RPMI8226 (cell line): Measurements from ENCODE around the gene FUT1.
"Not testable (repeated sequence)": the region's sequence is repeated elsewhere in the genome, so short reads cannot be mapped to it uniquely, and the experiment has no call there.

ENCODE experiments used
- DNase-seq: peaks from one replicate; pipeline ENCODE4 v3.0.0-alpha.2; 2015

FUT1 gene

DNA sequence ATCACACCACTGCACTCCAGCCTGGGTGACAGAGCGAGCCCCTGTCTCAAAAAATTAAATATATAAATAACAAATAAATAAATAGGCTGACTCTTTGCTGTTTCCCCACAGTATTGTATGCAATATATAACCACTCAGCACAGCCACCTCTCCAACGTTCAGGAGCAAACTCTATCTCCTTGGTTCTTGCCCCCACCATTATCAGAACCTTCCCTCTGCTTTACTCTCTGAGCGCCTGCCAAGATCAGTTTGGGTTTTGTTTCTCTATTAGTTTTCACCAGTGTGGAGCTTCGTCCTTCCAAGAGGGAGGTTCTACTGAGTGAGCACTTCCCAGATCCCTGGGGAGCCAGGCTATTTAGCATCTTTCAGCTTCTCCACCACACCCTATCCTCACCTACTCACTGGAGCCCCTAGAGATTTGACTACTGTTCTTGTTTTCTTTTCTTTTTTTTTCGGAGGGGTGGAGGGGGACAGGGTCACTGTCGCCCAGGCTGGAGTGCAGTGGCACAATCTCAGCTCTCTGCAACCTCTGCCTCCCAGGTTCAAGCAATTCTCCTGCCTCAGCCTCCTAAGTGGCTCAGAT, 15.8 kb upstream of the FUT1 start:
- DNase-seq = not testable (repeated sequence)

DNA sequence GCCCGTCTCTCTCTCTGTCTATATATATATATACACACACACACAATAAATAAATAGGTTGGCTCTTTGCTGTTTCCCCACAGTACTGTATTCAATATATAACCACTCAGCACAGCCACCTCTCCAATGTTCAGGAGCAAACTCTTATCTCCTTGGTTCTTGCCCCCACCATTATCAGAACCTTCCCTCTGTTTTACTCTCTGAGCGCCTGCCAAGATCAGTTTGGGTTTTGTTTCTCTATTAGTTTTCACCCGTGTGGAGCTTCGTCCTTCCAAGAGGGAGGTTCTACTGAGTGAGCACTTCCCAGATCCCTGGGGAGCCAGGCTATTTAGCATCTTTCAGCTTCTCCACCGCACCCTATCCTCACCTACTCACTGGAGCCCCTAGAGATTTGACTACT, 13.4 kb upstream of the FUT1 start:
- not testable (repeated sequence) for DNase-seq

GRCh38 chr19:48760504-48761205, 8.2 kb upstream of the FUT1 start:
- no peak for DNase-seq

- no peak for DNase-seq
Measured at GRCh38 chr19:48757741-48758144, 5.3 kb upstream of the FUT1 start.

DNA sequence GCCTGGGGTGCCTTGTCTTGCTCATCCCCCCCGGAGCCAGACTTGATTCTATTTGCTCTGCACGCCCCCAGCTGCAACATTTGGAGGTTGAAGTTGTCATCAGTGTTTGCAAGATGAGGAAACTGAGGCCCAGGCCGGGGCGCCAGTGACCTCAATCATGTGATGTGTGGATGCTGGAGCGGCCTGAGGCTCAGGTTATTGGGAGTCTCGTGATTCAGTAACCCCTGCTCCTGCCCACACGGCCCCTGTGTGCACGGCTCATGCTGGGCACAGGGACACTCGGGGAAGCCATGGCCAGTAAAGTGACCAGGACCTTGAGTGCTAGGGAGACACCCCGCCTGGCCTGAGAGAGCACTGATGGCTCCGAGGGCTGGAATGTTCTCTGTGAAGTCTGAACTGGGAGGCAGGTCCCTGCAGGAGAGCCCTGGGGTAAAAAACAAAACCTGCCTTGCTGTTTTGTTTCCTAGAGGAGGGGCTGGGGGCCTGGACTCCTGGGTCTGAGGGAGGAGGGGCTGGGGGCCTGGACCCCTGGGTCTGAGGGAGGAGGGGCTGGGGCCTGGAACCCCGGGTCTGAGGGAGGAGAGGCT, 4.7 kb upstream of the FUT1 start:
- no peak for DNase-seq

- DNase-seq = no peak
Measured at GRCh38 chr19:48756686-48757085, 4.2 kb upstream of the FUT1 start.

- no peak for DNase-seq
Measured at GRCh38 chr19:48756212-48756611, 3.8 kb upstream of the FUT1 start.

GRCh38 chr19:48755787-48756186, 3.3 kb upstream of the FUT1 start:
- DNase-seq = no peak

GRCh38 chr19:48755084-48755641, 2.7 kb upstream of the FUT1 start, which contains the start of gene FGF21:
FGF21 (plus strand) TSS chr19:48755524; CDS start chr19:48756237, 713 bp downstream.
- peak; percentile 29 for DNase-seq

GRCh38 chr19:48751845-48752495, 471 bp downstream of the FUT1 start:
- DNase-seq = peak; percentile 43

- DNase-seq = no peak
Measured at GRCh38 chr19:48750771-48751504, 1.5 kb downstream of the FUT1 start.

- no peak for DNase-seq
Measured at GRCh38 chr19:48750351-48750750, 2.1 kb downstream of the FUT1 start.

GRCh38 chr19:48749571-48750198, 2.8 kb downstream of the FUT1 start:
- no peak for DNase-seq

GRCh38 chr19:48746738-48747575, 5.5 kb downstream of the FUT1 start, which contains the start of gene IZUMO1:
IZUMO1 (minus strand) TSS chr19:48746909; CDS start chr19:48745859, 1,050 bp downstream.
- DNase-seq = peak; percentile 35

DNA sequence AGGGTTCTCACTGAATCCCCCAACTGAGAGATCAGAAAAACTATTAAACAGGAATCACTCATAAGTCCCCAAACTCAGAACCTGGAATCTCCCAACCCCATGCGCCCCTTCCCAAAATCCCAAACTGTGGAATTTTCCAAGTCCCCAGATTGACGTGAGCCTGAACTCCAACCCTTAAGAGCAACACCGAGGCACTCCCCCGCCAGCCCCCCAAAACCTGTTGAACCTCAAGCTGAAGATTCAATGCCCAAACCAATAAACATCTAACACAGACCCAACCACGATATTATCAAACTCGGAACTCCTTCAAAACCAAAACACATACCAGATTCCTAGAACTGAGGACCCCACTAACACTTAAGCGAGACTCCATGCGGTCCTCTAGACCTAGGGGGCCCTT, 6.3 kb downstream of the FUT1 start:
- DNase-seq = no peak

DNA sequence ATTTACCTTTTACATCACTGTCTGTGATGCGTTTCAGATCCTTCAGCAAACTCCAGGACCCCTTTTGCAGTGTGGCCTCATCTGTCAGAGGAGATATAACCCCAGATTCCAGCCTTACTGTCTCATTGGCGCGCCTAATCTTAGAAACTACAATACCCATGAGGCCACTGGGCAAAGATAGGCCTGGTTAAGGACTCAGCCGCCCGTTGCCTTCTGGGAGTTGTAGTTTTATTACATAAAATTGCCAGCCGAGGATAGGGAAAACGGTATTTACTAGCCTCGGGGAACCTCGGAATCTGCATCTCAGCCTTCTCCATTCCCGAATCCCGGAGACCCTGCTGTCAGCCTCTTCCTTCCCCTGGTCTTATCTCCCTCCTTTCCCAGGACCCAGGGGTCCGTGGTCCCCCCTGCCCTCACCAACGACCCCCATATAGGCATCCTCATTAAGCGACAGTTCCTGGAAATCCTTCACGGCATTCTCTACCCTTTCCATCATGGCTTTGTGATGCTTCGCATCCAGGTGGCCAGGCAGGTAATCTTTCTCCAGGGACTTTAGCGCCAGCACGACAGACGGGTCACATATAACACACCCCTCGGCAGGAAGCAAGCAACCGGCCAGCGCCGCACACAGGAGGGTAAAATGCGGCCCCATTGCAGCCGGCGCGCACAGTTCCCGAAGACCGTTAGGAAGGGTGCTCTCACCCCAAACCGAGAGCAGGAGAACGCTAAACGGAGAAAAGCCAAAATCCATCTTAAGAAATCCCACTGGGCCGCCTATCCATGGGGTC, 7.0 kb downstream of the FUT1 start:
- peak; percentile 65 for DNase-seq

DNA sequence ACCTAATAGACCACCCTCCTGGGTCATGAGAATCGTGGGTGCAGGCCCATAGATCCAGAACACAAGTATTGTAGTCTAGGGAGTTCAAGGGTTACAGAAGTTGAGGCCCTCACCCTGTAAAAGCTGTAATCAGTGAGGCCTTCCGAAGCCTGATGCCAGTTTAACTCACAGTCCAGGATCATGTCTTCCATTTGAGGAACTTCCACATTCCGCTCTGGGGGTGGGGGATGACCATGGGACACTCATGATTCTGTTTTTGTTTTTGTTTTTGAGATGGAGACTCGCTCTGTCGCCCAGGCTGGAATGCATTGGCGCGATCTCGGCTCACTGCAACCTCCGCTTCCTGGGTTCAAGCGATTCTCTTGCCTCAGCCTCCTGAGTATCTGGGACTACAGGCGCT, 10.3 kb downstream of the FUT1 start:
- DNase-seq = no peak

DNA sequence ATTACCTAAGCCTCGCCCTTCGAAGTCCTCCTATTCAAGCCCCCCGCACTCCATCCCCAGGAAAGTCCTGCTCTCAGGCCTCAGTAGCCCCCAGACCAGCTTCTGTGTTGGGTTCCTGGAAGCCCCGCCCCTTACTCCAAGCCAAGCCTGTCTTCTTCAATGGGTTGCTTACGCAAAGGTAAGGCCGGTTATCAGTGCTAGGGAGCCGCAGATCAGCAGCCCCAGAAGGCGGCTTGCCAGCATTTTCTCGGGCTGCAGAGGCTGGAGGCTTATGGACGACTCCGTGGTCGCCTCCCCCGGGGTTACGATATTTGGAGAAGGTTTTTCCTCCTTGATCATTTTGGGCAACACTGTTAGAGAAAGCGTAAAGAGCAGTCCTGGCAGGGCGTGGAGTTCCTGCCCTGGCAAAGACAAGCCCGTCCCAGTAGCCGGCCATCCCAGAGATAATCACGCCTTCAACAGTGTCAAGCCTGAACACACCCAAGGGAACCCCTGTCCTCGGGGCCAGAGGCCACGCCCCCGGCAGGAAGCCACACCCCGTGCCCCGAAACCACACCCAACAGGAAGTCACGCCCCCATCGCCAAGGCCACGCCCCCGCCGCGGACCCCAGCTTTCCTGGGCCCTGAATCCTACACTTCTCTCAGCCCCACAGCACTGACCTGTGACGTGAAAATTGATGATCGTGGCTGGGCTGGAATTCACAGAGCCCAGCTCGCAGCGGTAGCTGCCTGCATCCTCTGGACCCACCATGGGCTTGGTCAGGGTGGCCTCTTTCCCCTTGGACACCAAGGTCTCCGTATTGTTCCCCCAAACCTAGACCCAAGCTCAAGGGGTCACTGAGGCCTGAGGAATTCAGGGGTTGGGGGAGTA, 11.1 kb downstream of the FUT1 start:
- DNase-seq = no peak
